Left colon (tissue), 2 donors: ENCODE measurements around the gene DYNLT2. TPM values are rescaled to one million over a fixed set of nuclear protein-coding genes. Genes with fewer than 3 reads are reported as not detected.
"Not testable (repeated sequence)": the region's sequence is repeated elsewhere in the genome, so short reads cannot be mapped to it uniquely, and the experiment has no call there.

Experiments
- ATAC-seq: fragments of 200-7000 bp; cut with Tn5 transposase; one replicate; pipeline ENCODE4 v1.9.1; 2020; ENCODE audit warnings: mild to moderate bottlenecking, moderate library complexity
- DNase-seq, 2 donors: peaks; one replicate each; pipeline ENCODE4 v3.0.0-alpha.2; 2020
- intact Hi-C, 2 donors: fragments of 100-400 bp; cut with DNase I in 1 of 2; cut with micrococcal nuclease in 1 of 2; formaldehyde crosslinking; loops; one replicate each; pipeline versions ENCODE4 v1.11.2 to v1.14.0; 2022; cut with DNase I, micrococcal nuclease
- total RNA-seq, 2 donors: library from RNA; stranded (reverse); fragmentation: NEBNext Ultra II Directional; extraction: Animal tissue kit (Norgen Biotek cat#: 25700); gene quantifications; one replicate each; pipeline ENCODE4 v1.2.1, GENCODE V29; 2021
- donor health status: DM: no; HTN: no; CAD: no.
- donor health status: DM: yes; HTN: yes; CAD: no.

The DYNLT2 gene
- total RNA-seq, 2 donors from 2014 or later: 1.3 to 1.6 TPM

DNA sequence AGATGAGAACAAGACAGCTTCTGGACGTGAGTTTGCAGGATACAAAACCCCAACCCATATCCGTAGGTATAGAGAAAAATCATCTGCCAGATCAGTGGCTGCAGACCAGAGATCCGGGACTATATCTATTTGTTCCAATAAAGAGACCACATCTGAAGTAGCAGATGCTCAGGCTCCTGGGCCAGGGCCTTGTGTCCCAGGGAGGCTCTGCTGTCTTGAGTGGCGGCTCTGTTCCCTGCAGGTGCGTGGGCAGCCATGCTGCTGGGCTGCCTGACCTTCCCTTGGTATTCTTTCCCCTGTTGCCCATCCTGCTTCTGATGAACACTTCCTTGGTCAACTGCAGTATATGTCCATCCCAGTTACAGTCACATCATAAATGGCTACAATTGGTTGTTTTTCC is 35.0 kb upstream of the DYNLT2 start:
- ATAC-seq (no peak), DNase-seq (peak in 1 of 2 donors; percentile 1)

GRCh38 chr6:169785566-169785965 is 34.2 kb upstream of the DYNLT2 start:
- ATAC-seq: no peak
- intact Hi-C loops: no loop called here
- no peak for DNase-seq

More for the DNA sequence above, 35.0 kb upstream of the DYNLT2 start:
- intact Hi-C loops: no loop called here

DNA sequence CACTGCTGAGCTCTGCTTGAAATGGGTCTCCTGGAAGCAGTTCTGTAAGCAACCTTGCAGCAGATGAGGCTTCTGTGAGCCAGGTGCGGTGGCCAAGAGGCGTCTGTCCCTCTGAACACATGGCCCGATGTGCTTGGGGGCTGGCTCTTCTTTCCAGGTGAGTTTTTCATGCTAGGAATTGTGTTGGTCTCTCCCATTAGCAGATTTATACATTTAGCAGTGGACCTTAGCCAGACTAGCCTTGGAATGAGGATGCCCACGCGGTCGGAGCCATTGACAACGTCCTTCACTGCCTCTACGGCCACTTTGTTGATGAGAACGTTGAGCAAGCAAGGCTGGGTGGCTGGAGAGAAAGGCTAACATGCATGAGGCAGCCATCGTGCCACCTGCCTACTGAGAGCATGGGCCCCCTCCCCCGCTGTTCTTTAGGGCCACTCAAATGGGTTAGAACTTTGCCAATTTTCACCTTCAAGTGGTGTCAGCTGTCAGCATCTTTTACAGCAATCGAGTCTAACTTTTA is 33.5 kb upstream of the DYNLT2 start:
- no peak for ATAC-seq
- intact Hi-C loops: no loop called here
- DNase-seq: no peak

GRCh38 chr6:169783971-169784820 is 32.8 kb upstream of the DYNLT2 start:
- intact Hi-C loops: no loop called here
- no peak for DNase-seq
- ATAC-seq: no peak

DNA sequence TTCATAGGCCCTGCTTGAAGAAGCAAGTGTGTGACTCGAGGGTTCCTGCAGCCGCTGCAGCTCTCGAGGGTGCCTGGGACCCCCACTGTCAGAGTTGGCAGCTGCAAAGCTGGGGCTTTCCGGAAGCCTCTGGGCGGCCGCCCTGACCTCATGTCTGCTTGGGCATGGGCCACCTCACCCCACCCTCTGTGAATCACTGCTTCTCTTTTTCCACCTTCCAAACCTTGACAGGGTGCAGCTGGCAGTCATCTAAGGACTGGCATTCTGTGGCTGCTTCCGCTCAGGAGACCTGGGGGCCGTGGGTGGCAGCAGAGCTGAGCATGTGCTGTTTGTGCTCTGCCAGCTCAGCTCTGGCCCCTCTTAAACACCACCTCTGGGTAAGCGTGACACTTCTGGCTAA is 32.0 kb upstream of the DYNLT2 start:
- ATAC-seq (no peak), DNase-seq (no peak)
- intact Hi-C loops: no loop called here

- intact Hi-C loops: no loop called here
- no peak for DNase-seq
- no peak for ATAC-seq
These were observed 31.6 kb upstream of the DYNLT2 start for GRCh38 chr6:169782966-169783365.

DNA sequence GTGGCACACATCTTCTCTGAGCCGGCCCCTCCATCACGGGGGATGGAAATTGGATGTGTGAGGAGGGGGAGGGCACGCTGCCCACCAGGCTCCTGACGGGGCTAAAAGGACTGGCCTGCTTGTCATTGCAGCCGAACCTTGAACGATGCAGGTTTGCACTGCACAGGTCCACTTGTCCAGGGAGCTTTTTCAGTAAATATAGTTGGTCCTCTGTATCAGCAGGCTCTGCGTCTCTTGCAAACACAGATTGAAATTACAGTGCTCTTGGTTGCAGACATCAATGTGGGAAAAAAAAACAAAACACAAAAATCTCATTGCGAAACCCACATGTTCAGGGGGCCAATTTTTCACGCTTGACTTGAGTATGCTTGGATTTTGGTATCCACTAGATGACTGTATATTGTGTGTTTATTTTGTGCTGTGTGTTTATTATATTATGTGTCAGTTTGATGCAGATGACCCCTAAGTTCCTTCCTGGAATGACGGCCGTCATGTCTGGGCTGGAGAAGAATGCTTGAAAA is 29.3 kb upstream of the DYNLT2 start:
- ATAC-seq: no peak
- intact Hi-C loops: no loop called here
- DNase-seq: no peak

DNA sequence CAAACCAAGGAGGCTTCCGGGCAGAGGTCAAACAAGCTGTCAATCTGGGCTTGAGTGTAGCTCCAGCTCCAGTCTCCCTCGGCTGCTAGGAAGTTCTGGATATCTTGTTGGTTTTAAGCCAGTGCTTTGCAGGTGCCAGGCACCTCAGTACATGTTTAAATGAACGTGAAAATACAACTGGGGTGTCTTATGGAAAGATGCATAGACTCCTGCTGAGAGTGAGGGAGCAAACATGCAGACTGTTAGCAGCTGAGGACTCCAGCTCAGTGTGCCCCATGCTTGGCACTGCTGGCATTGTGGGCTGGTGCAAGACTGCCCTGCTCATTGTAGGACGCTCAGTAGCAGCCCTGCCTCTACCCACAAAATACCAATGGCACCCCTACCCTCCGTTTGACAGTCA is 28.5 kb upstream of the DYNLT2 start:
- ATAC-seq (no peak), DNase-seq (no peak)
- intact Hi-C loops: no loop called here

- DNase-seq: no peak
- ATAC-seq: no peak
- intact Hi-C loops: no loop called here
These were observed 27.9 kb upstream of the DYNLT2 start for GRCh38 chr6:169779092-169779815.

DNA sequence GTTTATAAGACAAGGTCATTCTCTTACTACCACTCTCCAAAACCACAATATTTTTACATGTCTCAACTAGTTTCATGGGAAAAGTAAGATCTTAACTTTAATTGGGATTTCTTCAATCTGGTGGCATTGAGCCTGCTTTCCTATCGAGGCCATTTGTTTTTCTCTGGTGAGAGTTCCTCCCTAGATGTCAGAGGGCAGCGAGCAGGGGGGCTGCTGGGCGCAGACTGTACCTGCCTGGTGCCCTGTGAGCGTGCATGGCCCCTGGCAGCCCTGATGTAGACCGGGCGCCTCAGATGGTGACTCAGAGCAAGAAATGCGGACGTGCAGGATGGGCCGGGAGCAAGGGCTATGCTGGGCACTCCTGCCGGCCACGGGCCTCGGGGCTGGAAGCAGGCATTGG is 27.3 kb upstream of the DYNLT2 start:
- DNase-seq (no peak), ATAC-seq (no peak)

GRCh38 chr6:169777896-169778295 is 26.5 kb upstream of the DYNLT2 start:
- intact Hi-C loops: no loop called here
- ATAC-seq: no peak
- DNase-seq: no peak

More for the DNA sequence above, 27.3 kb upstream of the DYNLT2 start:
- intact Hi-C loops: no loop called here

DNA sequence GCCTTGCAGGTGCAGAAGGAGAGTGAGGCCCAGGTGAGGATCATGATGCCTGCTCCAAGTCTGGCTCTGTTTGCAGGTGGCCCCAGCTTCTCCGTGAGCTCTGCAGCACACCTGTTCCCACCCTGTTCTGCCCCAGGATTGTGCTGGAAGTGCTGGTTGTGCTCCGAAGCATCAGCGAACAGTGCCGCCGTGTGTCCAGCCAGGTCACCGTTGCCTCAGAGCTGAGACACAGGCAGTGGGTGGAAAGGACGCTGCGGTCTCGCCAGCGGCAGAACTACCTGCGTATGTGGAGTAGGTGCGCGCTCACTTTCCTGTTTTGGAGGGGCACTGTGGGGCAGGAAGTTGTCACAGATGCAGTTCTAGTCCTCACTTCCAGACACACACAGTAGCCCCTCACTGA is 25.0 kb upstream of the DYNLT2 start:
- intact Hi-C loops: no loop called here
- DNase-seq (no peak), ATAC-seq (no peak)

- no peak for DNase-seq
- intact Hi-C loops: no loop called here
- ATAC-seq: no peak
These were observed 23.9 kb upstream of the DYNLT2 start for GRCh38 chr6:169775321-169775720.

DNA sequence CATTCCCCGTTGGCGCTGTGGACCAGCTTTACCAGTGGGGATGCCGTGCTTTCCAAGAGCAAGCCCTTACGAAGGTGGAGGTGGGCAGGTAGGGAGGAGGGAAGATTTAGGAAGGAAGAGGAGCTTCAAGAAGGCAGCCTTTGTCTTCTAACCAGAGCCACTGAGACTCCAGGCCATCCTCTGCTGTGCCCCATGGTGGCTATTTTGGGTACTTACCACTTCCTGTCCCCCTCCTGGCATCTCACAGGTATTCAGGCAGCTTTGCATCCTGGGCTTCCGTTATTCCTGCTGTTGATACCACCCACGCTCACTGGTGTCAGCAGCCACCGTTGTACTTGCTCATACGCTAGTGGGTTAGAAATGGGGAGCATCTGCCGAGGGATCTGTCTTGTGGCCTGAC is 23.0 kb upstream of the DYNLT2 start:
- DNase-seq: no peak
- intact Hi-C loops: no loop called here
- ATAC-seq: no peak

DNA sequence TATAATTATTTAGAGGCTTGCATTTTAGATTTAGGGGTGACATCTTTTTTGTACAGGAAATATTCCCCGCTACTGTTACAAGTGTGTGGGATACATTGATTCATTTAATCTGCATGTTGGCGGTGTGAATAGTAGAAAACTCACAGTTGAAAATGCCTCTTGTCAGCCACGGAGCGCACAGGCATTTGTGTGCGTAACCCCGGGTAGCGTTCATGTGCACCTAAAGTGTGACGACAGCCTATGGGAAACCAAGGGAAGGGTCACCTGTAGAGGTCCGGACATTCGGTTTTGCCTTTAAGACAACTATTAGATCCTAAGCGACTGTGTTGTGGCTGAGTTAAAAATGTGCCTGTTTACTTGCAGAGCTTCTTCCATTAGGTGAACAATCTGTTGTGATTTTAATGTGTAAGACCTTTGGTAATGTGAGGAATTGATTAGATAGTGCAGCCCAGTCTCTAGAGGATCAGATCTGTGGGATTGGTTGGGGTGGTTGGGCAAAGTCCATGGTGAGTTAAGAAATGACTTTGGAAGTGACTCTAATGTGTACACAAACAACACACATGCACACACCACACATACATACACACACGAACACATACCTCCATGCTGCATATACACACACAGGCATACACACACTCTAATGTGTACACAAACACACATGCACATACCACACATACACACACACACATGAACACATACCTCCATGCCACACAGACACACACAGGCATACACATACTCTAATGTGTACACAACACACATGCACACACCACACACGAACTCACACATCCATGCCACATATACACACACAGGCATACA is 15.8 kb upstream of the DYNLT2 start:
- no peak for DNase-seq

GRCh38 chr6:169766232-169766631 is 14.9 kb upstream of the DYNLT2 start:
- intact Hi-C loops: no loop called here
- ATAC-seq (no peak), DNase-seq (no peak)

More for the DNA sequence above, 15.8 kb upstream of the DYNLT2 start:
- intact Hi-C loops: no loop called here
- no peak for ATAC-seq

DNA sequence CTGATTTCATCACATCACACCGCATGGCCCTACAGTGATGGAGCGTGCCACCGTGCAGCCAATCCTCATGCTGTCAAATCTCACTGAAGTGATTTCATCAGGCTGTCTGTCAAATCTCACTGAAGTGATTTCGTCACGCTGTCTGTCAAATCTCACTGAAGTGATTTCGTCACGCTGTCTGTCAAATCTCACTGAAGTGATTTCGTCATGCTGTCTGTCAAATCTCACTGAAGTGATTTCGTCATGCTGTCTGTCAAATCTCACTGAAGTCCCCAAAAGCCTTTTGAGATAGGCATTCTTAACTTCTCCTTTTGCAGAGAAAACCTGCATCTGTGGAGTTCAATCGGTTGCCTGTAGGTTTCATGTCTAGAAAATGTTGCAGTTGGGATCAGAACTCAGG is 14.4 kb upstream of the DYNLT2 start:
- ATAC-seq, DNase-seq, intact Hi-C loops: not testable (repeated sequence)

DNA sequence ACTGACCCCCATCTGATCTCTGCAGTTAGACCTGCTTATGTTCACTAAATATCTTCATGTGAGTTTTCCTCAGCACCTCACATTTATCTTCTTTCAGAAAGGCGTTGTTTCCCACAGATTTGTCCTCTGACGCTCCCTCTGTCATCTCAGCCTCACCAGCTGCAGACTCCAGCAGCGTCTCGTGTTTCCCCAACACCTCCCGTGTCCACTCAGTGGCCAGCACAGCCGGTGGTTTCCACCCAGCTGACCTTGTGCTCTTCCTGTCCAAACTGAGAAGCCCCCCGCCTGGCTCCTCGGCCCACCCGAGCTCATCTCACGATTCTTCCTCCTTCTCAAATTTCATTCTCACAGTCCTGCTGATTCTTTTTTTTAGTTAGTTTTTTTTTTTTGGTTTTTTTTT is 12.5 kb upstream of the DYNLT2 start:
- no peak for ATAC-seq
- no peak for DNase-seq
- intact Hi-C loops: no loop called here

DNA sequence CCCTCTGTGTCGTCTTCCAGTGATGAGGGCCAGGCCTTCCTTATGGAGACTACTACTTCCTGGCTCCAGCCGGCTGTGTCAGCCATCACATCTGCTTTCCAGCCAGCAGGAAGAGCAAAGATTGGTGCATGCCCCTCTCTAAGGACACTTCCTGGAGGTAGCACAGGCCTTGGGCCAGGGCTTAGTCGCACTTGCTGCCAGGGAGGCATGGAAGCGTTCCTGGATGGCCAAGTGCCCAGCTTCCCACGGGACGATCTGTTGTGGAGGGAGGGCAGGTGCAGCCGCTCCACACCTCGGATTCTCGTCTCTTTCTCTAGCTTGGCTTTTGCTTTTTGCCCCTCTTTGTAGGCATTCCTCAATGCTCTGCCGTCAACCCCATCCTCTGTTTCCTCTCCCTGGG is 11.9 kb upstream of the DYNLT2 start:
- intact Hi-C loops: no loop called here

More for the DNA sequence above, 11.9 kb upstream of the DYNLT2 start:
- DNase-seq (no peak), ATAC-seq (no peak)
